HL-60/S4 treated with retinoic acid at 250 ng/mL for 4 days and 3 days (cell line): ENCODE data around the gene PGBD1.

Experiments used
- in situ Hi-C: fragments of 300-500 bp; cut with MboI; formaldehyde crosslinking; loops from 2 replicates; pipeline ENCODE4 v1.7.0; 2022; ENCODE audit warnings: low sequenced_read_pairs

The PGBD1 gene

GRCh38 chr6:28281288-28282064 is at the start of gene PGBD1:
TSS of gene PGBD1 (plus strand) at chr6:28281572. CDS start at chr6:28283814, 2,242 bp downstream.
- in situ Hi-C loops = no loop called here

- in situ Hi-C loops = no loop called here
Observed at GRCh38 chr6:28232785-28233184, 48.6 kb upstream of the PGBD1 start.

DNA sequence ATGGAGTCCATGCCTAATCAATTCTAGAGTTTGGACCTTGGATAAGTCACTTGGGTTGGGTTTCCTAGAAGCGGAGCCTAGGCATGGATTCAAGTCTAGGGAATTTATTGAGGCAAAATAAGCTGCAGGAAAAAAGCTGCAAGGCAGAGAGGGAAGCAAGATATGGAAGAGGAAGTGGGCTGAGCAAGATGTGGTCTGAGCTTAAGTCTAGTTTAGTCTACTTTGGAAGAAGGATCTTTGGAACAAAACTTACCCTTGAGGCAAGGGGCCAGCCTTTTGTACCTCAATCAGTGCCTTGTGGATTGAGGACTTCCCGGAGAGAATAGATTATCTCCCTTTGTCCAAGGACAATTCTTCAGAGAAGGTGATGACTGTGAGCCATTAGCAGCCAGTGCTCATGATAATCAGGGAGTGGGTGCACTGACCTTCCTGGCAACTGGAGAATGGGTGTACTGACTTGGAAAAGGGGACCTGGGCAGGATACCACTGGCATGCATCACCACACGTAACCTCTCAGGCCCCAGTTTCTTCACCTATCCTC is 45.4 kb upstream of the PGBD1 start:
- in situ Hi-C loops = no loop called here

DNA sequence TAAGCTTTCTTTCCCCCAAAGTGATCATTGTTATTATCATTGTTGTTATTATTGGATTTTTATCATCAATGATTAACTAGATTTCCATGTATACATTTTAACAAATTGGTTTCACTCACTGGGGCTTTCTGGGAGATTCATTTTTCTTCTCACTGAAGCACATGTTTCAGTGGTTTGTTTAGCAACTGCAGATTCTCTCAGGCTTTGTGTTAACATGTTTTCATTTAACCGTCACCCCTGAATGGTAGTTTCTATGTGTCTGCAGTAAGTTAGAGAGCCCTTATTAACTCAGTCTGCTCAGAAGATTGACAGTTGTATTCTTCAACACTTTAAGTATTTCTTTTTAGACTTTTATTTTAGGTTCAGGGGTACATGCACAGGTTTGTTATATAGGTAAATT is 41.7 kb upstream of the PGBD1 start:
- in situ Hi-C loops = no loop called here

GRCh38 chr6:28240471-28240870 is 40.9 kb upstream of the PGBD1 start:
- in situ Hi-C loops = no loop called here

GRCh38 chr6:28243946-28244345 is 37.4 kb upstream of the PGBD1 start:
- in situ Hi-C loops = no loop called here

DNA sequence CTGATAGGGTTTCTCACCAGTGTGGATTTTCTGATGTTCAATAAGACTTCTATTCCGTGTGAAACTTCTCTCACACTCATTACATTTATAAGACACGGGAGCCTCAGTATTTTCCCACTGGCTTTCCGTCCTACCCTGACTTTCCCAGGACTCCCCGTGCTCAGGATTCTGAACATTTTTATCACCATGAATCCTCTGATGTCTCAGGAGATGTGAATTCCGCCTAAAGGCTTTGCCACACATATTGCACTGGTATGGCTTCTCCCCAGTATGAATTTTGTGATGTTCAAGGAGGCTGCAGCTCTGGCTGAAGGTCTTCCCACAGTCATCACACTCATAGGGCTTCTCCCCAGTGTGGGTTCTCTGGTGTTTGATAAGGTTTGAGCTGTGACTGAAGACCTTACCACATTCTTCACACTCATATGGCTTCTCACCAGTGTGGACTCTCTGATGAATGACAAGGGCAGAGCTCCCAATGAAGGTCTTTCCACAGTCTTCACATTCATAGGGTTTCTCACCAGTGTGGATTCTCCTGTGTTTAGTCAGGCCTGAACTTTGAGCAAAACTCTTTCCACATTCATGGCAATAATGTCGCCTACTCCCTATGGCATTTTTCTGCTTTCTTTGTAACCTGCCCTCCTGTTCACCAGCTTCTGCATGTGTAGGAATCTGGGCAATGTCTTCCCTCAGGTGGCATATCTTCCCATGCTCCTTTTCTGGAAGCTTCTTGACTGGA is 36.0 kb upstream of the PGBD1 start:
- in situ Hi-C loops = no loop called here

GRCh38 chr6:28248916-28249315 is 32.5 kb upstream of the PGBD1 start:
- in situ Hi-C loops = no loop called here

- in situ Hi-C loops = no loop called here
Observed at GRCh38 chr6:28250747-28251146, 30.6 kb upstream of the PGBD1 start.

DNA sequence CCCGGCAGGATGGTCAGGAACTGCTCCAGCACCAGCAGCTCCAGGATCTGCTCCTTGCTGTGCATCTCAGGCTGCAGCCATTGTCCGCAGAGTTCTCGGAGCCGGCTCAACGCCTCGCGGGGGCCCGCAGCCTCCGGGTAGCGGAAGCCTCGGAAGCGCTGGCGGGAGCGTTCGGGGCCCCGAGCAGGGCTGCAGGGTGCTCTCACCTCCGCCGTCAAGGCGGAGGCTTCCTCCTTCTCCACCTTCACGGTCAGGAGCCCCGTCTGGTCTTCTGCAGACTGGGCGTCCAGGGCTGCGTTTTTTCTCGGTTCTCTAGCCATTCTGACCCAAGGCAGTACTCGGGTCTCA is 29.7 kb upstream of the PGBD1 start:
- in situ Hi-C loops = no loop called here

DNA sequence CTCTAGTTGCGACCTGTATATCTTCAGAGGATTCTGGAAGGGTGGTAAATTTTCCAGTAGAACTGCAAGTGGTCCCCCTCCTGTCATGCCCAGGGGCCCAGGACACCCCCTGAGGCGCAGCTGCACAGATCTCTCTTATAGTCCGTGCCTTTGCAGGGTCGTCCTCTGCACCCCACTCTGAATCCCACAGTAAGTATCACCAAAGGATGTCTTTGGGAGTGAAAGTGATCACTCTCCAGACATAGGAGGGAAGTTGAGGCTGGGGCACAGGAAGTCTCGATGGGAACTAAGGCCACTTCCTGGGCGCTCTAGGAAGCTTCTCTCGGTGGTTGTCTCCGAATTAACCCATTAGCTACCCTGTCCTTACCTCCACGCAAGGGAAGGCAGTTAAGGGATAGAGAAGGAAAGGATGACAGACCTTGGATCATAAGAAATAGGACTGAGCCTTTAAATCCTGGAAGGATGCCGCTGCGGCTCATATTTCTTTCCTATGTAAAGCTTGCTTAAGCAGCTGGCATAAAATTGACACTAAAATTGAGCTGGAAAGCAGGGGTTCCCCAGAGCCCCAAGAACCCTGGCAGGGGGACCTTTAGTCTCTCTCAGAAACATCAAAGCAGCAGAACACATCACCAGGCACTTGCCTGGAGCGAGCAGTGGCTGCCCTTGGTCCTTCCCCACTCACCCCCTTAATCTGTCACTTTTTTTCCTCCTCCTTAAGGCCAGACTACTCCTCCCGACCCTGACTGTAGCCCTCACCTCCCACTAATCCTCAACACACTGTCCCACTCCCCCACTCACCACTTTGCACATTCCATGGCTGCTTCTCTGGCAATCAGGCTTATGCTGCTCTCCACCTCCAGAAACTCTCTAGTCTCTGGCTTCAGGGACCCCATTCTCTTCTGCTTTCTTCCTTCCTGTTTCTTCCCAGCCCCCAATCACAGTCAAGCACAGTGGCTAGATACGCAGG is 29.1 kb upstream of the PGBD1 start, which contains the start of gene ZKSCAN4:
ZKSCAN4 (minus strand) TSS at position 261 of the 967 bp plus-strand sequence. CDS start 289 bp downstream, outside the sequence.
- in situ Hi-C loops = no loop called here

- in situ Hi-C loops = no loop called here
Observed at GRCh38 chr6:28254121-28254519, 27.3 kb upstream of the PGBD1 start.

DNA sequence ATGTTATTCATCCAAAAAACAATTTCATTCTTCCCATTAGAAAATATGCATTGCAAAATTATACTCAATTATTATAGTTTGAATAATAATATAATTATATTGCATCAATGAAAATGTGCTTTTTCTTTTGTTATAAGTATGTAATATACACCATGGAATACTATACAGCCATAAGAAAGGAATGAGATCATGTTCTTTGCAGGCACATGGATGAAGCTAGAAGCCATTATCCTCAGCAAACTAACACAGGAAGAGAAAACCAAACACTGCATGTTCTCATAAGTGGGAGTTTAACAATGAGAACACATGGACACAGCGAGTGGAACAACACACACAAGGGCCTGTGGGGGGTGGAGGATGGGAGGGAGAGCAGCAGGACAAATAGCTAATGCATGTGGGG is 24.3 kb upstream of the PGBD1 start:
- in situ Hi-C loops = no loop called here

DNA sequence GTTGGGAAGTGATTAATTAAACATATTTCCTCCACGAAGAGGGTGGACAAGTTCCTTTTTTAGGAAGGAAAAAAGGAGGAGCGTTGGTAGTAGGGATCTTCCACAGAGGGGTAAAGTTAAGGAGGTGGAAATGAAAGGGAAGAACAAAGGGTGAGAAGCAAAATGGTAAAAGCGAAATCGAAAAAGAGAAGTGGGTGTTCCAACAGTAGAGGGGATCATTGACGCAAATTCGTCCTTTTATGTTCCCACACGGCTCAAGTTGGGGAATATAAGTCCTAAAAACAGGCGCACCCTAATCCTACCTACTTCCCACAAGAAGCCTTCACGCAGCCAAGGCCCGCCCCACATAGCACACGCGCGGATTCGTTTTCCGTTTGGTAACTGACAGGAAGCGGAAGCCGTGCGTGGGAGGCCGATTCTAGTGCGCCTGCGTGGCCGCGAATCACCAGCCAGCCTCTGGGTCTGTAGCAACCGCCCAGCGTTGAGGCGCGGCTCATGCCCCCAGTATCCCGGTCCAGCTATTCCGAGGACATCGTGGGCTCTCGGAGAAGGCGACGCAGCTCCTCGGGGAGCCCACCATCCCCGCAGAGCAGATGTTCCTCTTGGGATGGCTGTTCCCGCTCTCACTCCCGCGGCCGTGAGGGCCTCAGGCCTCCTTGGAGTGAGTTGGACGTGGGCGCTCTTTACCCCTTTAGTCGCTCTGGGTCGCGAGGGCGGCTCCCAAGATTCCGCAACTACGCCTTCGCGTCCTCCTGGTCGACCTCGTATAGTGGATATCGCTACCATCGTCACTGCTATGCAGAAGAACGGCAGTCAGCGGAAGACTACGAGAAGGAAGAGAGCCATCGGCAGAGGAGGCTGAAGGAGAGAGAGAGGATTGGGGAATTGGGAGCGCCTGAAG is 22.2 kb upstream of the PGBD1 start, which contains the start of gene NKAPL:
NKAPL (plus strand) TSS at position 421 of the 901 bp plus-strand sequence; CDS start at position 496, 75 bp downstream.
- in situ Hi-C loops = no loop called here

- in situ Hi-C loops = no loop called here
Observed at GRCh38 chr6:28263922-28264321, 17.4 kb upstream of the PGBD1 start.

DNA sequence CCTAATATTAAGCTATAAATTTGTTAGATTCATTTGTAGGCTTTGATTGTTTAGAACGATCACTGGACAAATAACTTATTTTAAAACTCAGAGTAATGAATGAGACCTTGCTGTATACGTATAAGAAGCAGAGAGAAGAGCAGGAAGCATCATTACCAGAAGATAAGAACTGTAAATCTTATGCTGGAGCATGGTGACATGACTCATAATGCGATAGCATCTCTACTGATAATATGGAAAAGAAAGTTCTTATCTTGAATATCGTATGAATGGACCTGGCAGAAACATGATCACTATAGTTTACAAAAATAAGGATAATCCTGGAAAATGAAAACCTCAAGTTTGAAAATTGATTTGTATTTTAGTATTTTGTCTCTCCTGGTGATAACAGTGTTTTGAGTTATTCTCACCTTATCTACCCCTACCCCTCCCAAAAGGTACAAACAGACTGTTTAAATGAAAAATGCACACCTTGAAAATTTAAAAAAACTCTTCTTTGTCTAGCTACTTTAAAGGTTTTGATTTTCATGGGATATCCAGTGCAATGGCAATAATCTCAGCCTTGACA is 16.5 kb upstream of the PGBD1 start:
- in situ Hi-C loops = no loop called here

- in situ Hi-C loops = no loop called here
Observed at GRCh38 chr6:28266563-28266961, 14.8 kb upstream of the PGBD1 start.

- in situ Hi-C loops = no loop called here
Observed at GRCh38 chr6:28266962-28267694, 14.2 kb upstream of the PGBD1 start, which contains the start of gene ZSCAN26. TSS of gene ZSCAN26 (plus strand) at chr6:28267143. CDS start at chr6:28271920, 4,777 bp downstream.

GRCh38 chr6:28267695-28268059 is 13.7 kb upstream of the PGBD1 start:
- in situ Hi-C loops = no loop called here
